ENCODE data around the gene MAPK6. TPM values are rescaled to one million over a fixed set of nuclear protein-coding genes. Genes with fewer than 3 reads are reported as not detected.

The MAPK6 gene
- total RNA-seq, result 21.1 TPM
- long read RNA-seq, full-length matches to known transcripts, result 24 of 50 reads
- long read RNA-seq, partial matches to known transcripts, result 7 of 50 reads
- long read RNA-seq, other reads (novel, unspliced or antisense), result 19 of 50 reads

GRCh38 chr15:52018693-52019393 is at the start of gene MAPK6:
Gene MAPK6 (plus strand): TSS chr15:52019219. CDS start chr15:52046461, 27,242 bp downstream.
- H3K27ac ChIP-seq, result peak within 1 kb of the TSS; percentile 96
- ATAC-seq (peak; percentile 92 to 98), DNase-seq (peak; percentile 96)
- peak within 1 kb of the TSS; percentile 78 for H3K4me3 ChIP-seq
- no peaks in the 10 kb centered on the region for H3K27me3 ChIP-seq (ENCODE audit: low read depth)
- H3K4me1 ChIP-seq, result peaks cover 34% of the 10 kb centered on the region
- no peak for TF ChIP-seq CTCF (IDR thresholded peaks at IDR 0.05)
- no peaks in the 10 kb centered on the region for H3K9me3 ChIP-seq
- intact Hi-C loops (cut with DNase I), result no loop called here
- no peaks in the 10 kb centered on the region for H3K36me3 ChIP-seq

DNA sequence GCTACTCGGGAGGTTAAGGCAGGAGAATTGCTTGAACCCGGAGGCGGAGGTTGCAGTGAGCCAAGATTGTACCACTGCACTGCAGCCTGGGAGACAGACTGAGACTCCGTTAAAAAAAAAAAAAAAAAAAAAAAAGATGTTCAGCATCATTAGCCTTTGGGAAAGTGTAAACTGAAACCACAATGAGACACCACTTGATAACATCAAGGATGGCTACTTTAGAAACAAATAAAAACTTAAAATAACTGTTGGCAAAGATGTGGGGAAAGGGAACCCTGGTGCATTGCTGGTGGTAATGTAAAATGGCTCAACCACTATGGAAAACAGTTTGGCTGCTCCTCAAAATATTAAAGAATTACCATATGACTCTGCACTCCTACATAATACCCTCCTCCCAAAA is 49.3 kb upstream of the MAPK6 start:
- peaks cover 16% of the 10 kb centered on the region for H3K9me3 ChIP-seq
- DNase-seq (no peak), ATAC-seq (no peak)
- H3K4me1 ChIP-seq, result peaks cover 26% of the 10 kb centered on the region
- intact Hi-C loops (cut with DNase I), result no loop called here
- H3K27ac ChIP-seq, result no peak overlapping the region
- TF ChIP-seq CTCF (IDR thresholded peaks at IDR 0.05), result no peak
- no peaks in the 10 kb centered on the region for H3K27me3 ChIP-seq (ENCODE audit: low read depth)
- H3K4me3 ChIP-seq, result no peak overlapping the region
- H3K36me3 ChIP-seq, result peaks cover 12% of the 10 kb centered on the region

- H3K4me3 ChIP-seq, result peak overlapping the region; percentile 97
- DNase-seq (no peak), ATAC-seq (no peak)
- peaks cover 16% of the 10 kb centered on the region for H3K9me3 ChIP-seq
- TF ChIP-seq CTCF (IDR thresholded peaks at IDR 0.05), result no peak
- intact Hi-C loops (cut with DNase I), result no loop called here
- H3K27ac ChIP-seq, result no peak overlapping the region
- H3K27me3 ChIP-seq (ENCODE audit: low read depth), result no peaks in the 10 kb centered on the region
- H3K36me3 ChIP-seq, result peaks cover 12% of the 10 kb centered on the region
- peaks cover 26% of the 10 kb centered on the region for H3K4me1 ChIP-seq
Measured at GRCh38 chr15:51970132-51970817, 48.7 kb upstream of the MAPK6 start.

DNA sequence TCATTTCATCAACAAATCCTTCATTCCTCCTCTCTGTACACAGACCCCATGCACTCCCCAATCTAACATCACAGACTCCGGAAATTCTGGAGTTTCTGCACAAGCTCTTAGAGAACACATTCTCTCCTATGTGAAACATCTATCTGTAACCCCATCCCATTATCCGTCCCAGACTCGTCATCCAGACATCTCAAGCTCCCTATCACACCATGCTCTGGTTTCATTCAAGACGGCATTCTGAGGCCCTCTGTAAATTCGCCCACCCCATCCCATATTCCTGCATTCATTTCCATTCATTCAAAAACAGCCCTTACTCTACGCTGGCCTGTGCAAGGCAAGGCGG is 48.0 kb upstream of the MAPK6 start:
- no peaks in the 10 kb centered on the region for H3K27me3 ChIP-seq (ENCODE audit: low read depth)
- H3K27ac ChIP-seq, result peak overlapping the region; percentile 93
- H3K36me3 ChIP-seq, result peaks cover 6% of the 10 kb centered on the region
- intact Hi-C loops (cut with DNase I), result no loop called here
- H3K4me1 ChIP-seq, result peaks cover 26% of the 10 kb centered on the region
- DNase-seq (no peak), ATAC-seq (peak in 1 of 2 donors; percentile 12)
- no peak for TF ChIP-seq CTCF (IDR thresholded peaks at IDR 0.05)
- peak overlapping the region; percentile 97 for H3K4me3 ChIP-seq
- H3K9me3 ChIP-seq, result peaks cover 16% of the 10 kb centered on the region

GRCh38 chr15:51971375-51972133 is 47.5 kb upstream of the MAPK6 start, which contains the start of gene LEO1:
Gene LEO1 (minus strand): TSS chr15:51971778. CDS start chr15:51971745, 33 bp downstream.
- peak; percentile 44 for TF ChIP-seq CTCF (IDR thresholded peaks at IDR 0.05)
- Histone ChIP-seq H3K4me3 (peak within 1 kb of the TSS; percentile 97), H3K36me3 (peaks cover 5% of the 10 kb centered on the region), H3K27me3 (ENCODE audit: low read depth) (no peaks in the 10 kb centered on the region), H3K4me1 (peaks cover 26% of the 10 kb centered on the region), H3K27ac (peak within 1 kb of the TSS; percentile 93), H3K9me3 (peaks cover 16% of the 10 kb centered on the region)
- intact Hi-C loops (cut with DNase I), result no loop called here
- ATAC-seq (peak; percentile 98 to 99), DNase-seq (peak; percentile 92)
